LNCaP clone FGC (cell line): ENCODE data around the gene RNF208.

Experiments used
- DNase-seq: peaks from one replicate; pipeline ENCODE4 v3.0.0-alpha.2; 2011; ENCODE audit warnings: low read depth
- H3K4me3 ChIP-seq: 2 replicates; pipeline ENCODE4 v1.5.1; 2011; ENCODE audit warnings: mild to moderate bottlenecking, low read depth, low read length, control low read depth
- CTCF ChIP-seq: IDR thresholded peaks from 2 replicates; pipeline ENCODE4 v1.5.1; 2012; ENCODE audit warnings: mild to moderate bottlenecking; ENCODE audit not compliant: control insufficient read depth, insufficient read depth; ENCODE audit errors: extremely low read depth

RNF208 gene

GRCh38 chr9:137222190-137223077 is at the start of gene RNF208:
RNF208 (minus strand) TSS chr9:137222240; CDS start chr9:137221212, 1,028 bp downstream.
- H3K4me3 ChIP-seq: peak within 1 kb of the TSS; percentile 58
- no peak for DNase-seq
- TF ChIP-seq CTCF: no peak

GRCh38 chr9:137271696-137272076 is 49.6 kb upstream of the RNF208 start:
- no peak for DNase-seq
- no peak for TF ChIP-seq CTCF
- H3K4me3 ChIP-seq: no peak overlapping the region

- no peak overlapping the region for H3K4me3 ChIP-seq
- TF ChIP-seq CTCF: no peak
- DNase-seq: no peak
These were observed 49.1 kb upstream of the RNF208 start for GRCh38 chr9:137270929-137271695.

- peak overlapping the region; percentile 47 for H3K4me3 ChIP-seq
- peak; percentile 88 for DNase-seq
- TF ChIP-seq CTCF: no peak
These were observed 47.3 kb upstream of the RNF208 start for GRCh38 chr9:137269231-137269772.

GRCh38 chr9:137268538-137269201 is 46.6 kb upstream of the RNF208 start:
- peak overlapping the region; percentile 47 for H3K4me3 ChIP-seq
- TF ChIP-seq CTCF: no peak
- DNase-seq: no peak

GRCh38 chr9:137267933-137268355 is 45.9 kb upstream of the RNF208 start:
- no peak for TF ChIP-seq CTCF
- DNase-seq: no peak

More at GRCh38 chr9:137267933-137268355, 45.9 kb upstream of the RNF208 start:
- peak overlapping the region; percentile 47 for H3K4me3 ChIP-seq
